ENCODE measurements around the gene ONECUT2.

The ONECUT2 gene

GRCh38 chr18:57444301-57444759 is 9.2 kb downstream of the ONECUT2 start:
- TF ChIP-seq, protein P1, sequence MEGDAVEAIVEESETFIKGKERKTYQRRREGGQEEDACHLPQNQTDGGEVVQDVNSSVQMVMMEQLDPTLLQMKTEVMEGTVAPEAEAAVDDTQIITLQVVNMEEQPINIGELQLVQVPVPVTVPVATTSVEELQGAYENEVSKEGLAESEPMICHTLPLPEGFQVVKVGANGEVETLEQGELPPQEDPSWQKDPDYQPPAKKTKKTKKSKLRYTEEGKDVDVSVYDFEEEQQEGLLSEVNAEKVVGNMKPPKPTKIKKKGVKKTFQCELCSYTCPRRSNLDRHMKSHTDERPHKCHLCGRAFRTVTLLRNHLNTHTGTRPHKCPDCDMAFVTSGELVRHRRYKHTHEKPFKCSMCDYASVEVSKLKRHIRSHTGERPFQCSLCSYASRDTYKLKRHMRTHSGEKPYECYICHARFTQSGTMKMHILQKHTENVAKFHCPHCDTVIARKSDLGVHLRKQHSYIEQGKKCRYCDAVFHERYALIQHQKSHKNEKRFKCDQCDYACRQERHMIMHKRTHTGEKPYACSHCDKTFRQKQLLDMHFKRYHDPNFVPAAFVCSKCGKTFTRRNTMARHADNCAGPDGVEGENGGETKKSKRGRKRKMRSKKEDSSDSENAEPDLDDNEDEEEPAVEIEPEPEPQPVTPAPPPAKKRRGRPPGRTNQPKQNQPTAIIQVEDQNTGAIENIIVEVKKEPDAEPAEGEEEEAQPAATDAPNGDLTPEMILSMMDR (IDR thresholded peaks at IDR 0.05; ENCODE audit: control extremely low read depth, extremely low read depth, low read depth, missing control alignments): no peak
- no peak for DNase-seq (ENCODE audit: extremely low spot score)
- ChIA-PET POLR2A (no interaction called here), CTCF (no interaction called here)

- POLR2A ChIA-PET: no interaction called here
- no peak for DNase-seq (ENCODE audit: extremely low spot score)
- CTCF ChIA-PET: interaction anchor here (0.8 to 2.9 kb wide), 11 partner anchors 9 to 742 kb away, joined by 3 to 13 read pairs (median 5); no protein-coding TSS in a partner anchor
- TF ChIP-seq, protein P1 (IDR thresholded peaks at IDR 0.05; ENCODE audit: control extremely low read depth, extremely low read depth, low read depth, missing control alignments): no peak
Observed at GRCh38 chr18:57445488-57446319, 10.5 kb downstream of the ONECUT2 start.

- TF ChIP-seq, protein P1 (IDR thresholded peaks at IDR 0.05; ENCODE audit: control extremely low read depth, extremely low read depth, low read depth, missing control alignments): peak; percentile 70
- DNase-seq (ENCODE audit: extremely low spot score): no peak
- ChIA-PET CTCF (interaction anchor here (1.0 to 2.9 kb wide), 9 partner anchors 10 to 743 kb away, joined by 3 to 13 read pairs (median 5); no protein-coding TSS in a partner anchor), POLR2A (no interaction called here)
Observed at GRCh38 chr18:57446322-57446721, 11.1 kb downstream of the ONECUT2 start.

GRCh38 chr18:57447154-57447621 is 12.0 kb downstream of the ONECUT2 start:
- ChIA-PET POLR2A (no interaction called here), CTCF (interaction anchor here (1.0 to 2.9 kb wide), 9 partner anchors 9 to 744 kb away, joined by 3 to 13 read pairs (median 5); no protein-coding TSS in a partner anchor)
- TF ChIP-seq, protein P1 (IDR thresholded peaks at IDR 0.05; ENCODE audit: control extremely low read depth, extremely low read depth, low read depth, missing control alignments): no peak
- DNase-seq (ENCODE audit: extremely low spot score): no peak

DNA sequence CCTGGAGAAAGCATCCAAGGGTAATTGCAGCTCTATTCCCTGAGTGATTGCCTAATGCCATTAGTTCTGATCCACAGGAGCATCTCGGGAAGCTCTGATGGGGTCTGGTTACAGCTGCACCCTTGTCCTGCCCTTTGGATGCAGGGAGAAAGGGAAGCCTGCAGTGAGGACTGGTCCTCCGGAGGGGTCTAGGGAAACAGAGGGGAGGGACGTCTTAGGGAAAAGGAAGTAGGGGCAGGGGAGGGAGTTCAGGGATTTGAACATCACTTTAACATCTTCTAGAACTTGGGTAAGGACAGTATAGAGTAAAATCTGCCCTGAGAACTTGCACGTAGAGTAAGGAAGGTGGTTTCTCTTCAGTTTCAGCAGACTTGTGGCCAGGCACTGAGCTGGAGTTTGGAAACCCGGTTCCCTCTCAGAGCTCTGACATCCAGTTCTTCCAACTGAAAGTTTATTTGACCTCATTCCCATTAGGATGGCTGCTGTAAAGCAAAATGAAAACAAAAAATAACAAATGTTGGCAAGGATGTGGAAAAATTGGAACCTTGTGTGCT is 20.5 kb downstream of the ONECUT2 start:
- TF ChIP-seq, protein P1 (IDR thresholded peaks at IDR 0.05; ENCODE audit: control extremely low read depth, extremely low read depth, low read depth, missing control alignments): no peak
- POLR2A ChIA-PET: no interaction called here
- no peak for DNase-seq (ENCODE audit: extremely low spot score)
- CTCF ChIA-PET: interaction anchor here (1.5 kb wide), 1 partner anchor 9 kb away, joined by 5 read pairs; no protein-coding TSS in a partner anchor

DNA sequence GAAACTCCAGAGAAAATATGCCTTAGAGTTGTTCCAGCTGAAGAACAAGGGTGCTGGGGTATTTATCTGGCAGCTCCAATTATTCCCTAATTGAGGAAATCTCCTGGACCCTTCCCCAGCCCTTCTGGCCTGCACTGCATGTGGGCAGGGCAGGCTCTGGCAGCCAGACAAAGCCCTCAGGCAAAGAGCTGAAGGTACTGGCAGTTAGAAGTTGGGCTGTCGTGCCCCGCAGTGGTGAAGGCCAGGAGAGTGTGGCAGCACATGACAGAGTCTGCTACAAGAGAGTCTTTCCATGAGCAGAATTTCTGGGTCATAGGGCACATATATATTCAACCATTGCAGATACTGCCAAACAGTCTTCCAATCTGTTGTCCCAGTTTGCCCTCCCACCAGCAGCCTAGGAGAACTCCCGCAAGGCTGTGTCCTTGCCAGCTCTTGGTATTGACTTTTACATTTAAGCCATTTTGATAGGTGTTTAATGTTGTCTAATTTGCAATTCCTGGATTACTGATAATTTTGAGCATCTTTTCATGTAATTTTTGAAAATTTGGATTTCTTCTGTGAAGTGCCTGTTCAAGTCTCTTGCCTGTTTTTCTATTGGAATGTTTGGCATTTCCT is 26.6 kb downstream of the ONECUT2 start:
- CTCF ChIA-PET: no interaction called here

More for the DNA sequence above, 26.6 kb downstream of the ONECUT2 start:
- TF ChIP-seq, protein P1 (IDR thresholded peaks at IDR 0.05; ENCODE audit: control extremely low read depth, extremely low read depth, low read depth, missing control alignments): no peak
- no peak for DNase-seq (ENCODE audit: extremely low spot score)
- POLR2A ChIA-PET: no interaction called here

Measured in GM10248 (cell line).